Liver (tissue), 9 donors: ENCODE data around the gene KRTAP10-3. TPM values are rescaled to one million over a fixed set of nuclear protein-coding genes. Genes with fewer than 3 reads are reported as not detected.

Experiments
- DNase-seq: peaks from one replicate; pipeline ENCODE4 v3.0.0-alpha.2; 2017; ENCODE audit warnings: low spot score
- H3K27ac ChIP-seq, 2 donors: one replicate each; pipeline ENCODE4 v1.7.0; 2013; ENCODE audit warnings: inconsistent platforms in 2 of 2, low read length in 2 of 2, control low read depth in 1 of 2, low read depth in 1 of 2, mild to moderate bottlenecking in 1 of 2
- H3K27me3 ChIP-seq, 4 donors: one replicate each; pipeline versions ENCODE4 v1.6.1 to v1.7.0; 2013; ENCODE audit warnings: low read length in 3 of 4, inconsistent platforms in 1 of 4, mild to moderate bottlenecking in 1 of 4, moderate library complexity in 1 of 4; ENCODE audit not compliant: control insufficient read depth in 4 of 4, insufficient read depth in 4 of 4
- H3K36me3 ChIP-seq, 4 donors: one replicate each; pipeline versions ENCODE4 v1.6.1 to v1.7.0; 2013; ENCODE audit warnings: low read length in 3 of 4, mild to moderate bottlenecking in 3 of 4, low read depth in 1 of 4, moderate library complexity in 1 of 4; ENCODE audit not compliant: control insufficient read depth in 4 of 4, insufficient read depth in 3 of 4
- H3K4me1 ChIP-seq, 4 donors: one replicate each; pipeline versions ENCODE4 v1.6.1 to v1.7.0; 2013; ENCODE audit warnings: low read length in 3 of 4, mild to moderate bottlenecking in 3 of 4, moderate library complexity in 1 of 4; ENCODE audit not compliant: control insufficient read depth in 4 of 4, insufficient read depth in 4 of 4
- H3K4me3 ChIP-seq, 3 donors: one replicate each; pipeline versions ENCODE4 v1.6.1 to v1.7.0; 2013; ENCODE audit warnings: low read length in 3 of 3, control low read depth in 1 of 3, low read depth in 1 of 3, mild to moderate bottlenecking in 1 of 3
- H3K9ac ChIP-seq, 2 donors: one replicate each; pipeline ENCODE4 v1.7.0; 2013; ENCODE audit warnings: low read length in 2 of 2, mild to moderate bottlenecking in 2 of 2, moderate library complexity in 2 of 2, control low read depth in 1 of 2, low read depth in 1 of 2
- H3K9me3 ChIP-seq, 4 donors: one replicate each; pipeline versions ENCODE4 v1.6.1 to v1.7.0; 2013; ENCODE audit warnings: low read length in 3 of 4; ENCODE audit not compliant: control insufficient read depth in 4 of 4
- ATF3 ChIP-seq: IDR thresholded peaks from 2 replicates; pipeline ENCODE4 v1.6.1; 2016; ENCODE audit warnings: antibody characterized with exemption
- CTCF ChIP-seq: fragments of 150-350 bp; IDR thresholded peaks from 2 replicates; pipeline ENCODE4 v1.5.1; 2017; ENCODE audit warnings: improper control_type of control experiment, low read depth, low read length; ENCODE audit not compliant: missing input control
- EGR1 ChIP-seq, 2 donors: IDR thresholded peaks; 2 replicates each; pipeline ENCODE4 v1.6.1; 2016 to 2018; ENCODE audit warnings: antibody characterized with exemption in 2 of 2, low read depth in 2 of 2
- FOXA1 ChIP-seq: IDR thresholded peaks from 2 replicates; pipeline ENCODE4 v1.6.1; 2016; ENCODE audit warnings: antibody characterized with exemption
- FOXA2 ChIP-seq: IDR thresholded peaks from 2 replicates; pipeline ENCODE4 v1.6.1; 2016; ENCODE audit warnings: antibody characterized with exemption
- GABPA ChIP-seq, 2 donors: IDR thresholded peaks in 1 of 2; conservative IDR thresholded peaks in 1 of 2; 2 replicates each; pipeline ENCODE4 v1.6.1; 2016; ENCODE audit warnings: antibody characterized with exemption in 2 of 2, mild to moderate bottlenecking in 1 of 2, moderate library complexity in 1 of 2
- HNF4A ChIP-seq, 2 donors: conservative IDR thresholded peaks; 2 replicates each; pipeline ENCODE4 v1.6.1; 2016; ENCODE audit warnings: antibody characterized with exemption in 2 of 2, mild to moderate bottlenecking in 2 of 2
- HNF4G ChIP-seq: IDR thresholded peaks from 2 replicates; pipeline ENCODE4 v1.6.1; 2016; ENCODE audit warnings: antibody characterized with exemption
- JUND ChIP-seq, 2 donors: IDR thresholded peaks; 2 replicates each; pipeline ENCODE4 v1.6.1; 2016; ENCODE audit warnings: antibody characterized with exemption in 2 of 2
- MAX ChIP-seq: IDR thresholded peaks from 2 replicates; pipeline ENCODE4 v1.6.1; 2016; ENCODE audit warnings: antibody characterized with exemption
- NR2F2 ChIP-seq: IDR thresholded peaks from 2 replicates; pipeline ENCODE4 v1.6.1; 2016; ENCODE audit warnings: antibody characterized with exemption
- RAD21 ChIP-seq, 2 donors: IDR thresholded peaks; 2 replicates each; pipeline ENCODE4 v1.6.1; 2016; ENCODE audit warnings: antibody characterized with exemption in 2 of 2, mild to moderate bottlenecking in 2 of 2
- REST ChIP-seq: IDR thresholded peaks from 2 replicates; pipeline ENCODE4 v1.6.1; 2016; ENCODE audit warnings: antibody characterized with exemption, mild to moderate bottlenecking
- RXRA ChIP-seq, 2 donors: IDR thresholded peaks; 2 replicates each; pipeline ENCODE4 v1.6.1; 2017 to 2018; ENCODE audit warnings: antibody characterized with exemption in 2 of 2, mild to moderate bottlenecking in 1 of 2
- SP1 ChIP-seq: IDR thresholded peaks from 2 replicates; pipeline ENCODE4 v1.6.1; 2018; ENCODE audit warnings: antibody characterized with exemption, mild to moderate bottlenecking
- TAF1 ChIP-seq: conservative IDR thresholded peaks from 2 replicates; pipeline ENCODE4 v1.6.1; 2016; ENCODE audit warnings: antibody characterized with exemption, mild to moderate bottlenecking
- YY1 ChIP-seq: IDR thresholded peaks from 2 replicates; pipeline ENCODE4 v1.6.1; 2016; ENCODE audit warnings: antibody characterized with exemption, mild to moderate bottlenecking
- ZBTB33 ChIP-seq: IDR thresholded peaks from 2 replicates; pipeline ENCODE4 v1.6.1; 2016; ENCODE audit warnings: antibody characterized with exemption
- WGBS: extraction: QIAGEN DNeasy Blood & Tissue Kit; methylation state at CpG from one replicate; pipeline ENCODE4 v1.1.7; 2013; 5-methylcytosine and 5-hydroxymethylcytosine counted together
- polyA plus RNA-seq, 2 donors: library from polyadenylated mRNA; stranded (reverse) in 1 of 2; unstranded in 1 of 2; fragments of 200-250 nt in 1 of 2; fragments of >200 nt in 1 of 2; fragmentation: Nextera tagmentation in 1 of 2; extraction: Ambion mirVana in 1 of 2; gene quantifications; one replicate each; pipeline versions ENCODE4 v1.2.1 to v1.2.3, GENCODE V29; 2013 to 2015
- total RNA-seq, 2 donors: library from RNA; depleted of rRNA; stranded (reverse); fragments of >200 nt; gene quantifications; one replicate each; pipeline ENCODE4 v1.2.3, GENCODE V29; 2014
- donor health status: healthy.
- donor health status: healthy.
- donor health status: healthy.
- donor health status: healthy.
- donor health status: healthy.

The KRTAP10-3 gene
- total and polyA plus RNA-seq, 4 donors = not detected

GRCh38 chr21:44530221-44530902 is 28.2 kb downstream of the KRTAP10-3 start:
- no peaks in the 10 kb centered on the region for H3K9me3 ChIP-seq
- H3K36me3 ChIP-seq = no peaks in the 10 kb centered on the region
- H3K4me3 ChIP-seq = no peak overlapping the region
- no peak for TF ChIP-seq MAX
- TF ChIP-seq RXRA (IDR thresholded peaks at IDR 0.05) = no peak
- TF ChIP-seq ZBTB33 = no peak
- TF ChIP-seq SP1 = no peak
- TF ChIP-seq ATF3 = no peak
- TF ChIP-seq YY1 = no peak
- no peak for TF ChIP-seq CTCF
- TF ChIP-seq JUND (IDR thresholded peaks at IDR 0.05) = no peak
- TF ChIP-seq GABPA (IDR thresholded peaks at IDR 0.05 in 1 of 2, conservative IDR thresholded peaks at IDR 0.05 in 1 of 2) = no peak
- no peak for TF ChIP-seq RAD21 (IDR thresholded peaks at IDR 0.05)
- TF ChIP-seq HNF4G = no peak
- no peak for TF ChIP-seq HNF4A (conservative IDR thresholded peaks at IDR 0.05)
- TF ChIP-seq NR2F2 = no peak
- TF ChIP-seq REST = no peak
- TF ChIP-seq FOXA2 = no peak
- TF ChIP-seq EGR1 (IDR thresholded peaks at IDR 0.05; ENCODE audit: low read depth in 2 of 2) = no peak
- no peak for TF ChIP-seq TAF1
- TF ChIP-seq FOXA1 = no peak
- H3K9ac ChIP-seq = no peak overlapping the region
- H3K27ac ChIP-seq = no peak overlapping the region
- no peaks in the 10 kb centered on the region for H3K27me3 ChIP-seq
- DNase-seq = no peak
- no peaks in the 10 kb centered on the region for H3K4me1 ChIP-seq
- WGBS = 82% methylated on average over 7 of the region's 7 CpGs
